ENCODE measurements around the gene TFEB. TPM values are rescaled to one million over a fixed set of nuclear protein-coding genes. Genes with fewer than 3 reads are reported as not detected.
A peak's percentile ranks its signal among the peaks of the same experiment; 100 is the strongest.

TFEB gene
- total RNA-seq, 3 donors from 2014 or later = 15.7 to 20.6 (median 18.4) TPM

GRCh38 chr6:41693281-41694240 lies 41.8 kb downstream of the TFEB start:
- no peak for DNase-seq (ENCODE audit: low spot score in 2 of 2)
- Histone ChIP-seq H3K4me3 (no peak overlapping the region), H3K27ac (peak overlapping the region in 1 of 2 donors; percentile 17), H3K36me3 (no peaks in the 10 kb centered on the region), H3K9me3 (no peaks in the 10 kb centered on the region), H3K27me3 (no peaks in the 10 kb centered on the region), H3K4me1 (peaks cover 0 to 11% of the 10 kb centered on the region in 2 donors)
- intact Hi-C loops (cut with DNase I; ENCODE audit: low total_unique reads) = loop anchor here (1.0 kb wide), 1 partner anchor 20 kb away; no protein-coding TSS in a partner anchor
- no peak for TF ChIP-seq POLR2A (IDR thresholded peaks at IDR 0.05)
- no peak for TF ChIP-seq POLR2AphosphoS5 (IDR thresholded peaks at IDR 0.05)
- no peak for TF ChIP-seq CTCF (IDR thresholded peaks at IDR 0.05)

GRCh38 chr6:41692730-41693129 lies 42.7 kb downstream of the TFEB start:
- H3K4me3 ChIP-seq = no peak overlapping the region
- intact Hi-C loops (cut with DNase I; ENCODE audit: low total_unique reads) = no loop called here
- H3K27me3 ChIP-seq = no peaks in the 10 kb centered on the region
- H3K9me3 ChIP-seq = no peaks in the 10 kb centered on the region
- no peak for DNase-seq (ENCODE audit: low spot score in 2 of 2)
- H3K4me1 ChIP-seq = peaks cover 0 to 9% of the 10 kb centered on the region in 2 donors
- no peak for TF ChIP-seq CTCF (IDR thresholded peaks at IDR 0.05)
- no peak for TF ChIP-seq POLR2AphosphoS5 (IDR thresholded peaks at IDR 0.05)
- no peak for TF ChIP-seq POLR2A (IDR thresholded peaks at IDR 0.05)
- no peak overlapping the region for H3K27ac ChIP-seq
- no peaks in the 10 kb centered on the region for H3K36me3 ChIP-seq

GRCh38 chr6:41692080-41692675 lies 43.2 kb downstream of the TFEB start:
- no peaks in the 10 kb centered on the region for H3K36me3 ChIP-seq
- no peak overlapping the region for H3K27ac ChIP-seq
- DNase-seq (ENCODE audit: low spot score in 2 of 2) = no peak
- H3K27me3 ChIP-seq = no peaks in the 10 kb centered on the region
- intact Hi-C loops (cut with DNase I; ENCODE audit: low total_unique reads) = no loop called here
- TF ChIP-seq POLR2A (IDR thresholded peaks at IDR 0.05) = no peak
- peaks cover 0 to 9% of the 10 kb centered on the region in 2 donors for H3K4me1 ChIP-seq
- no peak overlapping the region for H3K4me3 ChIP-seq
- no peaks in the 10 kb centered on the region for H3K9me3 ChIP-seq

GRCh38 chr6:41691426-41692079 lies 43.9 kb downstream of the TFEB start:
- intact Hi-C loops (cut with DNase I; ENCODE audit: low total_unique reads) = no loop called here
- no peaks in the 10 kb centered on the region for H3K36me3 ChIP-seq
- no peaks in the 10 kb centered on the region for H3K9me3 ChIP-seq
- no peak overlapping the region for H3K4me3 ChIP-seq
- no peak overlapping the region for H3K27ac ChIP-seq
- peaks cover 0 to 9% of the 10 kb centered on the region in 2 donors for H3K4me1 ChIP-seq
- no peaks in the 10 kb centered on the region for H3K27me3 ChIP-seq
- TF ChIP-seq CTCF (IDR thresholded peaks at IDR 0.05) (no peak), POLR2AphosphoS5 (IDR thresholded peaks at IDR 0.05) (no peak), POLR2A (IDR thresholded peaks at IDR 0.05) (no peak)
- no peak for DNase-seq (ENCODE audit: low spot score in 2 of 2)

- no peak for DNase-seq (ENCODE audit: low spot score in 2 of 2)
- TF ChIP-seq POLR2AphosphoS5 (IDR thresholded peaks at IDR 0.05) (no peak), POLR2A (IDR thresholded peaks at IDR 0.05) (no peak), CTCF (IDR thresholded peaks at IDR 0.05) (no peak)
- H3K36me3 ChIP-seq = no peaks in the 10 kb centered on the region
Measured at GRCh38 chr6:41690541-41691330, 44.7 kb downstream of the TFEB start.

More at GRCh38 chr6:41690541-41691330, 44.7 kb downstream of the TFEB start:
- Histone ChIP-seq H3K27me3 (no peaks in the 10 kb centered on the region), H3K4me1 (peaks cover 0 to 9% of the 10 kb centered on the region in 2 donors), H3K4me3 (no peak overlapping the region), H3K9me3 (no peaks in the 10 kb centered on the region), H3K27ac (peak overlapping the region; percentile 5 to 74)
- intact Hi-C loops (cut with DNase I; ENCODE audit: low total_unique reads) = no loop called here
